Stimulated activated CD4-positive, alpha-beta T cell treated with anti-CD3 and anti-CD28 coated beads, Interleukin-4, amount 100 ng/mL, for 48 hours (primary cell): ENCODE measurements around the gene PROSER3.

ENCODE experiments used
- DNase-seq, 2 donors: peaks; one replicate each; pipeline ENCODE4 v3.0.0-alpha.2; 2020; ENCODE audit warnings: low read depth in 2 of 2

The PROSER3 gene

GRCh38 chr19:35775298-35776101 lies 17.5 kb downstream of the PROSER3 start, which contains the start of gene ARHGAP33:
Gene ARHGAP33, plus strand, starts transcription at chr19:35775564. Its CDS starts 95 bp downstream, at chr19:35775659.
- peak; percentile 99 to 100 for DNase-seq

DNA sequence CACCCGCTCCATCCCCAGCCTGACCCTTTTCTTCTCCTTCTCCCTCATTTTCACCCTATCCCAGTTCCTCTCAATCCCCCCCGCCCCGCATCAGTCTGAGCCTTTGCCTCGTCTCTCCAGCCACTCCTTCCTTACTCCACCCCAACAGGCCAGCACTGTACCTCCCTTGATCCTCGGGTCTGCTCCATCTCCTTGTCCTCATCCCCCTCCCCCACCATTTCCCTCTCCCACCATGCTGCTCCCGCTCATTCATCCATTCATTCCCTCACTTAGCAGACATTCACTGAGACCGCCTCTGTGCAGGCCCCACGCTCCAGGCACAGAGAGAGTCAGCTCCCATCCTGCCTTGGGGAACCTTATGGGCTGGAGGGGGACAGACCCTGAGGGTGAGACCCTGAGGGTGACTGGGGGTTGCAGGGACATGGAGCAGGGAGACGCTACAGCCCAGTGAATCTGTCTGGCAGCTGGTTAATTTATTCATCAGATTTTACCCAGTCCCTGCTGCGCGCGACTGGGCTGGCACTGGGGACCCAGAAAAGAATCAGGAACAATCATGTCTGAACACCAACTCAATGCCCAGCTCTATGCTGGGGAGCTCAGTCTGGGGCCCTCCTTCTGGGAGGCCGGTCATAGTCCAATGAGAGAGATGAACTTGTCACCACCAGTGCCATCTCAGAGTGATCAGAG lies 18.3 kb downstream of the PROSER3 start:
- no peak for DNase-seq

GRCh38 chr19:35777086-35777841 lies 19.3 kb downstream of the PROSER3 start:
- DNase-seq = no peak

- no peak for DNase-seq
These were observed 20.0 kb downstream of the PROSER3 start for GRCh38 chr19:35777961-35778360.

- no peak for DNase-seq
These were observed 21.1 kb downstream of the PROSER3 start for GRCh38 chr19:35779033-35779432.

GRCh38 chr19:35780058-35780457 lies 22.1 kb downstream of the PROSER3 start:
- no peak for DNase-seq

- no peak for DNase-seq
These were observed 22.7 kb downstream of the PROSER3 start for GRCh38 chr19:35780717-35781116.

GRCh38 chr19:35781650-35782049 lies 23.7 kb downstream of the PROSER3 start:
- no peak for DNase-seq

- no peak for DNase-seq
These were observed 24.6 kb downstream of the PROSER3 start for GRCh38 chr19:35782589-35782988.

- no peak for DNase-seq
These were observed 25.8 kb downstream of the PROSER3 start for GRCh38 chr19:35783469-35784434.

GRCh38 chr19:35784503-35785338 lies 26.7 kb downstream of the PROSER3 start:
- no peak for DNase-seq

- no peak for DNase-seq
These were observed 27.3 kb downstream of the PROSER3 start for GRCh38 chr19:35785339-35785627.

DNA sequence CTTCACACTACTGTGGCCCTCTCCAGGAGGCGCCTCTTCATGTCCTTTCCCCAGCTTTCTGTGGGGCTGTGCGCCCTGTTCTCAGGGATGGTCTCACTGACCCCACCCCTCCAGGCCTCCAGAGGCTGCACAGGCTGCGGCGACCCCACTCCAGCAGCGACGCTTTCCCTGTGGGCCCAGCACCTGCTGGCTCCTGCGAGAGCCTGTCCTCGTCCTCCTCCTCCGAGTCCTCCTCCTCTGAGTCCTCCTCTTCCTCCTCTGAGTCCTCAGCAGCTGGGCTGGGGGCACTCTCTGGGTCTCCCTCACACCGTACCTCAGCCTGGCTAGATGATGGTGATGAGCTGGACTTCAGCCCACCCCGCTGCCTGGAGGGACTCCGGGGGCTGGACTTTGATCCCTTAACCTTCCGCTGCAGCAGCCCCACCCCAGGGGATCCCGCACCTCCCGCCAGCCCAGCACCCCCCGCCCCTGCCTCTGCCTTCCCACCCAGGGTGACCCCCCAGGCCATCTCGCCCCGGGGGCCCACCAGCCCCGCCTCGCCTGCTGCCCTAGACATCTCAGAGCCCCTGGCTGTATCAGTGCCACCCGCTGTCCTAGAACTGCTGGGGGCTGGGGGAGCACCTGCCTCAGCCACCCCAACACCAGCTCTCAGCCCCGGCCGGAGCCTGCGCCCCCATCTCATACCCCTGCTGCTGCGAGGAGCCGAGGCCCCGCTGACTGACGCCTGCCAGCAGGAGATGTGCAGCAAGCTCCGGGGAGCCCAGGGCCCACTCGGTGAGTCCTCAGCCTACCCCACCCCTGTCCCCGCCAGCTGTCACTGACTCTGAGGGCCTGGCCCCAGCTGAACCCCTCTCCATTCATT lies 28.6 kb downstream of the PROSER3 start:
- no peak for DNase-seq

DNA sequence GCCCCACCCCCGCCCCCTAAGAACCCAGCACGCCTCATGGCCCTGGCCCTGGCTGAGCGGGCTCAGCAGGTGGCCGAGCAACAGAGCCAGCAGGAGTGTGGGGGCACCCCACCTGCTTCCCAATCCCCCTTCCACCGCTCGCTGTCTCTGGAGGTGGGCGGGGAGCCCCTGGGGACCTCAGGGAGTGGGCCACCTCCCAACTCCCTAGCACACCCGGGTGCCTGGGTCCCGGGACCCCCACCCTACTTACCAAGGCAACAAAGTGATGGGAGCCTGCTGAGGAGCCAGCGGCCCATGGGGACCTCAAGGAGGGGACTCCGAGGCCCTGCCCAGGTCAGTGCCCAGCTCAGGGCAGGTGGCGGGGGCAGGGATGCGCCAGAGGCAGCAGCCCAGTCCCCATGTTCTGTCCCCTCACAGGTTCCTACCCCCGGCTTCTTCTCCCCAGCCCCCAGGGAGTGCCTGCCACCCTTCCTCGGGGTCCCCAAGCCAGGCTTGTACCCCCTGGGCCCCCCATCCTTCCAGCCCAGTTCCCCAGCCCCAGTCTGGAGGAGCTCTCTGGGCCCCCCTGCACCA lies 29.3 kb downstream of the PROSER3 start:
- DNase-seq = no peak

DNA sequence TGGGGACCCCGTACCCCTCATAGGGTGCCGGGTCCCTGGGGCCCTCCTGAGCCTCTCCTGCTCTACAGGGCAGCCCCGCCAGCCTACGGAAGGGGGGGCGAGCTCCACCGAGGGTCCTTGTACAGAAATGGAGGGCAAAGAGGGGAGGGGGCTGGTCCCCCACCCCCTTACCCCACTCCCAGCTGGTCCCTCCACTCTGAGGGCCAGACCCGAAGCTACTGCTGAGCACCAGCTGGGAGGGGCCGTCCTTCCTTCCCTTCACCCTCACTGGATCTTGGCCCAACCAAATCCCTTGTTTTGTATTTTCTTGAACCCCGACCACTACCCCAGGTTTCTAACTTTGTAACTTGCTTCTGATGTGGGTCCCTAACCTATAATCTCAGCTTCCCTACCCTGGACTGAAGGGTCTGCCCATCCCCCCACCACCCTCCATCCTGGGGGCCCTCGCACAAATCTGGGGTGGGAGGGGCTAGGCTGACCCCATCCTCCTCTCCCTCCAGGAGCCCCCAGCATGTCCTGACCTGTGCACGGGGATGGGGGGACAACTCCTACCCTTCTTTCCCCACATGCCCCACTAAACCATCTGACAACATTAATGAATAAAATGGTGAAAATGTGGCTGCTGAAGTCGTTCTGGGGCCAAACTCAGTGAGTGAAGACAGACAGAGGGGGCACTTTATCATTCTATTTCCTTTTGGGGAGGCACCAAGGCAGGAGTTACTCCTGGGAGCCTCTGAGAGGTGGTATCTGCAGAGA lies 30.4 kb downstream of the PROSER3 start:
- DNase-seq = no peak

DNA sequence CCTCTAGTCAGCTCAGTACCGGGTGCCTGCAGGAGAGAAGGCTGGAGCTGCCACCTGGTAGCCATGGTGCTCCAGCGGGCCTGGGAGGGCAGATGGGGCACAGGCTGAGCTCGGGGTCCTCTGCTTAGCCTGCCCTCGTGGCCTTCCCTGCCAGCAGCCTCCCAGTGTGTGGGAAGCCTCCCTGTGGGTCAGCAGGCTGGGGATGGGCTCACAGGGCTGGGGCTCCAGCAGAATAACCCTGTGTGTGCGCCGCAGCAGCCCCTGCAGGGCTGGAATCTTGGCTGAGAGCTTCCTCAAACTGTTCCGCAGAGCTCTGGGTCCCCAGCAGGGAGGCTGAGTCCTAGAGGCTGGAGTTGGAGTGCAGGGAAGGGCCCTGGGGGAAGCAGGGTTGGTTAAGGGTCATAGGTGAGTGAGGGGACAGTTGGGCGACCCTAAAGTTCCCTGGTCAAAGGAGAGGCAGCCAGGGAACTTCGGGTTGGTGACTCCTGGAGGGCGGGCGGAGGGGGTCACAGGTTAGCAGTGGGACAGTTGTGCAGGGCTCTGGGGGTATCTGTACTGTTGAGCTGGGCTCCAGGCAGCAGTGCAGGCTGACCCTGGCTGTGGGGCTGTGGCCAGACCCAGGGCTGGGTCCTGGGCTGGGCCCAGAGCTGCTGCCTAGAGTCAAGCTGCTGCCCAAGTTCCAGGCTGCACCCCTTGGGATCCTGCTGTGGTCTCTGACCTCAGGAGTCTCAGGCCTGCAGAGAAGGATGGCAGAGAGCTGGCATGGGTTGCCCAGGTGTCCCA lies 31.4 kb downstream of the PROSER3 start:
- no peak for DNase-seq
